HepG2 (cell line): ENCODE measurements around the gene UQCRFS1. TPM values are rescaled to one million over a fixed set of nuclear protein-coding genes. Genes with fewer than 3 reads are reported as not detected.

ENCODE experiments used
- ATAC-seq: fragments of 200-7000 bp; cut with Tn5 transposase; 3 replicates; pipeline ENCODE4 v1.9.1; 2020; ENCODE audit warnings: mild to moderate bottlenecking, moderate library complexity
- BruUV-seq: library from RNA; stranded (reverse); fragments of 400-500 nt; replicated peaks from 2 replicates; lab custom pipeline; 2021; lab: Mats Ljungman, UMichigan
- CTCF ChIA-PET: fragments of 300-600 bp; formaldehyde crosslinking; extraction: SDS; loops from one replicate; lab custom pipeline; 2021; ENCODE audit warnings: low total read pairs, inconsistent platforms, low intra/inter-chr PET ratio; lab: Yijun Ruan, JAX
- POLR2A ChIA-PET: fragments of 350-600 bp; sonication (Branson Sonifier 250); formaldehyde crosslinking; loops from one replicate; lab custom pipeline; 2020; ENCODE audit warnings: antibody characterized with exemption, inconsistent platforms; lab: Yijun Ruan, JAX
- DNase-seq: peaks from one replicate; pipeline ENCODE4 v3.0.0-alpha.2; 2015; ENCODE audit warnings: low spot score
- FAIRE-seq: peaks from 3 replicates; lab custom pipeline; 2011; peaks lifted over from hg19 to GRCh38; lab: Jason Lieb, UNC
- H2AFZ ChIP-seq: one replicate; pipeline ENCODE4 v1.6.1; 2011; ENCODE audit warnings: low read length, inconsistent platforms
- H3K27ac ChIP-seq: fragments of 300-600 bp; 3 replicates; pipeline ENCODE4 v1.8.0; 2011; ENCODE audit warnings: mixed run types, mild to moderate bottlenecking, mixed read lengths, low read length, inconsistent platforms; ENCODE audit not compliant: insufficient read depth; ENCODE audit errors: extremely low read length
- H3K27me3 ChIP-seq, 2 experiments: fragments of 200-600 bp in 1 of 2; 2 replicates in 1 of 2; 3 replicates in 1 of 2; pipeline versions ENCODE4 v1.6.0 to v1.8.0; 2011; ENCODE audit warnings: low read length in 2 of 2, mild to moderate bottlenecking in 2 of 2, moderate library complexity in 2 of 2, inconsistent platforms in 1 of 2; ENCODE audit not compliant: insufficient read depth in 2 of 2, control insufficient read depth in 1 of 2
- H3K36me3 ChIP-seq, 2 experiments: fragments of 200-600 bp in 1 of 2; replicated peaks in 1 of 2; 2 replicates in 1 of 2; 3 replicates in 1 of 2; pipeline versions ENCODE4 v1.5.1 to v1.8.0; 2011; ENCODE audit warnings: low read length in 2 of 2, inconsistent platforms in 1 of 2; ENCODE audit not compliant: insufficient read depth in 2 of 2, control insufficient read depth in 1 of 2
- H3K4me1 ChIP-seq: 2 replicates; pipeline ENCODE4 v1.5.1; 2012; ENCODE audit warnings: low read length, inconsistent platforms; ENCODE audit not compliant: insufficient read depth
- H3K4me2 ChIP-seq: 2 replicates; pipeline ENCODE4 v1.6.0; 2011; ENCODE audit warnings: low read depth, low read length, inconsistent platforms
- H3K4me3 ChIP-seq, 3 experiments: fragments of 200-600 bp in 1 of 3; sonication (generic), shearing (Covaris generic) in 1 of 3; replicated peaks in 1 of 3; 2 replicates each; pipeline ENCODE4 v1.5.1; 2011 to 2016; ENCODE audit warnings: low read length in 3 of 3, inconsistent platforms in 2 of 3, low read depth in 2 of 3, mild to moderate bottlenecking in 2 of 3, control low read depth in 1 of 3, mixed read lengths in 1 of 3; ENCODE audit not compliant: insufficient read depth in 1 of 3
- H3K79me2 ChIP-seq: one replicate; pipeline ENCODE4 v1.6.1; 2011; ENCODE audit warnings: low read length, inconsistent platforms; ENCODE audit not compliant: insufficient read depth
- H3K9ac ChIP-seq: 2 replicates; pipeline ENCODE4 v1.6.0; 2011; ENCODE audit warnings: mild to moderate bottlenecking, low read depth, low read length, inconsistent platforms; ENCODE audit not compliant: insufficient read depth
- H3K9me3 ChIP-seq: 2 replicates; pipeline ENCODE4 v1.5.1; 2012; ENCODE audit warnings: mild to moderate bottlenecking, low read length
- H4K20me1 ChIP-seq: 2 replicates; pipeline ENCODE4 v1.6.0; 2011; ENCODE audit warnings: inconsistent platforms, mild to moderate bottlenecking, low read length, moderate library complexity; ENCODE audit not compliant: insufficient read depth
- DZIP1 ChIP-seq: sonication (generic); formaldehyde crosslinking; IDR thresholded peaks from 2 replicates; pipeline ENCODE4 v1.5.0; 2020; ENCODE audit warnings: mild to moderate bottlenecking, missing genetic modification reagents
- GMEB1 ChIP-seq: sonication (generic); formaldehyde crosslinking; IDR thresholded peaks from 2 replicates; pipeline ENCODE4 v1.5.1; 2020; ENCODE audit warnings: missing genetic modification reagents, mild to moderate bottlenecking, borderline replicate concordance
- HOMEZ ChIP-seq: IDR thresholded peaks from 2 replicates; pipeline ENCODE4 v1.6.1; 2016; ENCODE audit warnings: low read depth
- MTF2 ChIP-seq: sonication (generic); formaldehyde crosslinking; IDR thresholded peaks from 2 replicates; pipeline ENCODE4 v1.5.0; 2020; ENCODE audit warnings: missing genetic modification reagents, borderline replicate concordance
- NR2F1 ChIP-seq, 2 experiments: fragments of 450-650 bp in 1 of 2; formaldehyde crosslinking in 1 of 2; IDR thresholded peaks; 2 replicates each; pipeline versions ENCODE4 v1.5.0 to v1.6.1; 2016 to 2020; ENCODE audit warnings: mild to moderate bottlenecking in 1 of 2, missing compliant biosample characterization in 1 of 2, missing genetic modification reagents in 1 of 2, moderate library complexity in 1 of 2
- SMARCE1 ChIP-seq: fragments of 450-650 bp; IDR thresholded peaks from 2 replicates; pipeline ENCODE4 v1.6.1; 2017; ENCODE audit warnings: borderline replicate concordance
- TEAD2 ChIP-seq: sonication (generic); formaldehyde crosslinking; IDR thresholded peaks from 2 replicates; pipeline ENCODE4 v1.9.0; 2021; ENCODE audit warnings: missing genetic modification reagents
- WGBS: methylation state at CpG from one replicate; pipeline ENCODE4 v1.1.6; 2017; ENCODE audit warnings: low lambda C conversion rate; 5-methylcytosine and 5-hydroxymethylcytosine counted together
- in situ Hi-C: cut with HindIII; loops from 2 replicates; pipeline ENCODE4 v1.10.0; 2017; ENCODE audit warnings: low pct_unique_long_range_greater_than_20kb; ENCODE audit not compliant: extremely low pct_ligation_motif_present
- intact Hi-C: fragments of 100-400 bp; cut with micrococcal nuclease; formaldehyde crosslinking; loops from one replicate; pipeline ENCODE4 v1.10.0; 2022; ENCODE audit not compliant: unreplicated experiment
- polyA plus RNA-seq, 8 experiments: library from polyadenylated mRNA; depleted of rRNA in 3 of 8; stranded (reverse) in 7 of 8; unstranded in 1 of 8; fragments of >200 nt; fragmentation: Illumina TruSeq in 4 of 8; extraction: Trizol in 4 of 8; gene quantifications; 2 replicates each; pipeline versions ENCODE4 v1.2.1 to v1.2.3, GENCODE V29; 2011 to 2016; ENCODE audit warnings: low read depth in 4 of 8, missing spikeins in 1 of 8, mixed read lengths in 1 of 8; ENCODE audit not compliant: insufficient read depth in 1 of 8
- total RNA-seq, 5 experiments: library from RNA; depleted of rRNA; stranded (reverse); fragments of >200 nt; fragmentation: Illumina TruSeq; extraction: Trizol; gene quantifications; 2 replicates each; pipeline ENCODE4 v1.2.3, GENCODE V29; 2016; ENCODE audit warnings: low read depth in 1 of 5
- TF ChIP-seq, protein P1 (sequence below): sonication (generic); formaldehyde crosslinking; IDR thresholded peaks from 2 replicates; pipeline ENCODE4 v1.8.0; 2022; ENCODE audit warnings: mild to moderate bottlenecking, missing genetic modification reagents, moderate library complexity

UQCRFS1 gene
- total and polyA plus RNA-seq, 2 of the 13 experiments (the other 11 are each of a cell fraction or from before 2014, with no cell fraction given), result 49.5 to 51.1 TPM

GRCh38 chr19:29171525-29171924 is 41.4 kb downstream of the UQCRFS1 start:
- Histone ChIP-seq H3K4me1 (no peaks in the 10 kb centered on the region), H3K27me3 (no peaks in the 10 kb centered on the region), H3K9me3 (peaks cover 77% of the 10 kb centered on the region), H3K4me3 (no peak overlapping the region), H3K27ac (no peak overlapping the region), H3K36me3 (no peaks in the 10 kb centered on the region), H4K20me1 (no peaks in the 10 kb centered on the region), H2AFZ (no peak overlapping the region), H3K4me2 (no peak overlapping the region), H3K9ac (no peak overlapping the region), H3K79me2 (no peaks in the 10 kb centered on the region)
- ATAC-seq, result no peak
- BruUV-seq, result no TSS peak
- in situ Hi-C loops, result no loop called here
- ChIA-PET CTCF (no interaction called here), POLR2A (no interaction called here)
- WGBS, result 7% methylated on average over 2 of the region's 2 CpGs
- intact Hi-C loops, result no loop called here
- FAIRE-seq, result no peak
- no peak for DNase-seq
- TF ChIP-seq HOMEZ (CRISPR knock-in tag) (no peak), SMARCE1 (no peak), MTF2 (CRISPR knock-in tag) (no peak)
- TF ChIP-seq, all 625 proteins: peak for 0

GRCh38 chr19:29170554-29170953 is 42.4 kb downstream of the UQCRFS1 start:
- H3K36me3 ChIP-seq, result no peaks in the 10 kb centered on the region
- DNase-seq (no peak), FAIRE-seq (no peak), ATAC-seq (no peak)
- H3K4me2 ChIP-seq, result no peak overlapping the region
- no peak overlapping the region for H2AFZ ChIP-seq
- H3K9me3 ChIP-seq, result peaks cover 68% of the 10 kb centered on the region
- no peaks in the 10 kb centered on the region for H4K20me1 ChIP-seq
- no peak overlapping the region for H3K9ac ChIP-seq
- no peaks in the 10 kb centered on the region for H3K27me3 ChIP-seq
- intact Hi-C loops (no loop called here), in situ Hi-C loops (no loop called here)
- H3K4me3 ChIP-seq, result no peak overlapping the region
- CTCF ChIA-PET, result no interaction called here
- H3K27ac ChIP-seq, result no peak overlapping the region
- no TSS peak for BruUV-seq
- H3K4me1 ChIP-seq, result no peaks in the 10 kb centered on the region
- H3K79me2 ChIP-seq, result no peaks in the 10 kb centered on the region
- WGBS, result 0% methylated on average over 1 of the region's 1 CpG
- POLR2A ChIA-PET, result no interaction called here
- TF ChIP-seq DZIP1, result no peak
- TF ChIP-seq TEAD2 (CRISPR knock-in tag), result no peak
- TF ChIP-seq NR2F1 (CRISPR knock-in tag; IDR thresholded peaks at IDR 0.05), result no peak
- TF ChIP-seq GMEB1 (CRISPR knock-in tag), result no peak
- TF ChIP-seq, protein P1, sequence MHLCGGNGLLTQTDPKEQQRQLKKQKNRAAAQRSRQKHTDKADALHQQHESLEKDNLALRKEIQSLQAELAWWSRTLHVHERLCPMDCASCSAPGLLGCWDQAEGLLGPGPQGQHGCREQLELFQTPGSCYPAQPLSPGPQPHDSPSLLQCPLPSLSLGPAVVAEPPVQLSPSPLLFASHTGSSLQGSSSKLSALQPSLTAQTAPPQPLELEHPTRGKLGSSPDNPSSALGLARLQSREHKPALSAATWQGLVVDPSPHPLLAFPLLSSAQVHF (CRISPR knock-in tag), result no peak
